ENCODE measurements around the gene AGMAT. TPM values are rescaled to one million over a fixed set of nuclear protein-coding genes. Genes with fewer than 3 reads are reported as not detected.

AGMAT gene

GRCh38 chr1:15523104-15524020, 61.5 kb downstream of the AGMAT start:
- Histone ChIP-seq H3K18ac (ENCODE audit: low read depth in 1 of 2, low read length in 2 of 2) (no peak overlapping the region), H2BK120ac (ENCODE audit: low read depth, low read length) (no peak overlapping the region), H2BK15ac (ENCODE audit: low read depth, poor library complexity, severe bottlenecking) (peak overlapping the region; percentile 33), H2BK12ac (ENCODE audit: low read length in 2 of 2) (peak overlapping the region in 1 of 2 experiments; percentile 8), H3K14ac (ENCODE audit: low read length in 2 of 2) (peak overlapping the region in 1 of 2 experiments; percentile 56), H3K4ac (ENCODE audit: low read depth in 1 of 2, low read length in 2 of 2) (no peak overlapping the region), H3K36me3 (ENCODE audit: control insufficient read depth in 1 of 2, insufficient read depth in 2 of 2, low read depth in 1 of 2, low read length in 2 of 2) (no peaks in the 10 kb centered on the region), H3K27me3 (ENCODE audit: control insufficient read depth in 1 of 2, insufficient read depth in 1 of 2, low read length in 2 of 2) (no peaks in the 10 kb centered on the region), H3K9ac (ENCODE audit: low read length) (peak overlapping the region; percentile 91), H4K8ac (ENCODE audit: low read length) (peak overlapping the region; percentile 36), H2AFZ (ENCODE audit: low read depth, low read length) (peak overlapping the region; percentile 62), H3K9me3 (ENCODE audit: control insufficient read depth, low read length) (no peaks in the 10 kb centered on the region), H3K79me1 (replicated peaks; ENCODE audit: low read length, poor library complexity, severe bottlenecking) (peaks cover 13% of the 10 kb centered on the region), H2AK5ac (ENCODE audit: low read length, severe bottlenecking) (no peak overlapping the region), H2BK5ac (ENCODE audit: low read depth, low read length, poor library complexity, severe bottlenecking) (no peak overlapping the region), H3K27ac (ENCODE audit: low read length, poor library complexity, severe bottlenecking) (peak overlapping the region; percentile 67), H3K23ac (ENCODE audit: low read length in 2 of 2) (no peak overlapping the region), H4K91ac (ENCODE audit: low read length) (no peak overlapping the region), H3K4me3 (ENCODE audit: insufficient read depth in 1 of 2, low read depth in 1 of 2, low read length in 2 of 2) (peak overlapping the region; percentile 72 to 82), H3K4me2 (ENCODE audit: low read length, poor library complexity, severe bottlenecking) (peak overlapping the region; percentile 67), H3K4me1 (ENCODE audit: control insufficient read depth, insufficient read depth, low read depth, low read length) (peaks cover 6% of the 10 kb centered on the region)
- DNase-seq: no peak
- WGBS: 46% methylated on average over 18 of the region's 18 CpGs

- no peak overlapping the region for H4K91ac ChIP-seq (ENCODE audit: low read length)
These were observed 62.3 kb downstream of the AGMAT start for GRCh38 chr1:15522551-15522950.

More at GRCh38 chr1:15522551-15522950, 62.3 kb downstream of the AGMAT start:
- Histone ChIP-seq H3K9ac (ENCODE audit: low read length) (no peak overlapping the region), H3K4me3 (ENCODE audit: insufficient read depth in 1 of 2, low read depth in 1 of 2, low read length in 2 of 2) (peak overlapping the region in 1 of 2 experiments; percentile 82), H2AFZ (ENCODE audit: low read depth, low read length) (no peak overlapping the region), H3K4ac (ENCODE audit: low read depth in 1 of 2, low read length in 2 of 2) (no peak overlapping the region), H3K79me1 (replicated peaks; ENCODE audit: low read length, poor library complexity, severe bottlenecking) (peaks cover 17% of the 10 kb centered on the region), H3K27me3 (ENCODE audit: control insufficient read depth in 1 of 2, insufficient read depth in 1 of 2, low read length in 2 of 2) (no peaks in the 10 kb centered on the region), H2BK12ac (ENCODE audit: low read length in 2 of 2) (no peak overlapping the region), H2BK120ac (ENCODE audit: low read depth, low read length) (no peak overlapping the region), H3K36me3 (ENCODE audit: control insufficient read depth in 1 of 2, insufficient read depth in 2 of 2, low read depth in 1 of 2, low read length in 2 of 2) (peaks cover 0 to 5% of the 10 kb centered on the region in 2 experiments), H2BK15ac (ENCODE audit: low read depth, poor library complexity, severe bottlenecking) (no peak overlapping the region), H3K4me2 (ENCODE audit: low read length, poor library complexity, severe bottlenecking) (no peak overlapping the region), H3K14ac (ENCODE audit: low read length in 2 of 2) (peak overlapping the region in 1 of 2 experiments; percentile 1), H3K9me3 (ENCODE audit: control insufficient read depth, low read length) (no peaks in the 10 kb centered on the region), H3K18ac (ENCODE audit: low read depth in 1 of 2, low read length in 2 of 2) (no peak overlapping the region), H3K4me1 (ENCODE audit: control insufficient read depth, insufficient read depth, low read depth, low read length) (peaks cover 6% of the 10 kb centered on the region), H3K23ac (ENCODE audit: low read length in 2 of 2) (no peak overlapping the region), H2BK5ac (ENCODE audit: low read depth, low read length, poor library complexity, severe bottlenecking) (no peak overlapping the region), H3K27ac (ENCODE audit: low read length, poor library complexity, severe bottlenecking) (no peak overlapping the region), H2AK5ac (ENCODE audit: low read length, severe bottlenecking) (peak overlapping the region; percentile 49), H4K8ac (ENCODE audit: low read length) (no peak overlapping the region)
- 96% methylated on average over 3 of the region's 4 CpGs for WGBS
- no peak for DNase-seq

Small RNAs within 50 kb of the gene (small RNA-seq; reads per million reads assigned to genes)
- not detected for gene CD24P1 (ENCODE audit: low read depth)
- gene RNU7-179P (ENCODE audit: low read depth): not detected
- not detected for gene SCARNA21B (ENCODE audit: low read depth)

All from mesenchymal stem cell (in vitro differentiated cells and primary cell).